Amniotic stem cell (primary cell): ENCODE measurements around the gene MVP.

Experiments used
- DNase-seq: peaks from one replicate; lab custom pipeline; 2025; lab: John Stamatoyannopoulos, UW

Gene MVP

GRCh38 chr16:29804455-29805231 is 15.6 kb upstream of the MVP start:
- DNase-seq, result no peak

- DNase-seq, result peak; percentile 97
Observed at GRCh38 chr16:29805232-29806098, 14.8 kb upstream of the MVP start.

GRCh38 chr16:29806099-29806579 is 14.1 kb upstream of the MVP start, which contains the start of gene MAZ:
TSS of gene MAZ (plus strand) at chr16:29806529. CDS start at chr16:29806702, 173 bp downstream.
- no peak for DNase-seq

DNA sequence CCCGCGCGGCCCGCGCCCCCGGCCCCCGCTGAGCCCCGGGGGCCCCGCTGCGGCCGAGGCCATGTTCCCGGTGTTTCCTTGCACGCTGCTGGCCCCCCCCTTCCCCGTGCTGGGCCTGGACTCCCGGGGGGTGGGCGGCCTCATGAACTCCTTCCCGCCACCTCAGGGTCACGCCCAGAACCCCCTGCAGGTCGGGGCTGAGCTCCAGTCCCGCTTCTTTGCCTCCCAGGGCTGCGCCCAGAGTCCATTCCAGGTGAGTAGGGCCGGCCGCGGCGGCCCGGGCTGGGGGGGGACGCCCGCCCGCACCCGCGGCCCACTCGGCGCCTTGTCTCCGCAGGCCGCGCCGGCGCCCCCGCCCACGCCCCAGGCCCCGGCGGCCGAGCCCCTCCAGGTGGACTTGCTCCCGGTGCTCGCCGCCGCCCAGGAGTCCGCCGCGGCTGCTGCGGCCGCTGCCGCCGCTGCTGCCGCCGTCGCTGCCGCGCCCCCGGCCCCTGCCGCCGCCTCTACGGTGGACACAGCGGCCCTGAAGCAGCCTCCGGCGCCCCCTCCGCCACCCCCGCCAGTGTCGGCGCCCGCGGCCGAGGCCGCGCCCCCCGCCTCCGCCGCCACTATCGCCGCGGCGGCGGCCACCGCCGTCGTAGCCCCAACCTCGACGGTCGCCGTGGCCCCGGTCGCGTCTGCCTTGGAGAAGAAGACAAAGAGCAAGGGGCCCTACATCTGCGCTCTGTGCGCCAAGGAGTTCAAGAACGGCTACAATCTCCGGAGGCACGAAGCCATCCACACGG is 13.4 kb upstream of the MVP start:
- no peak for DNase-seq

DNA sequence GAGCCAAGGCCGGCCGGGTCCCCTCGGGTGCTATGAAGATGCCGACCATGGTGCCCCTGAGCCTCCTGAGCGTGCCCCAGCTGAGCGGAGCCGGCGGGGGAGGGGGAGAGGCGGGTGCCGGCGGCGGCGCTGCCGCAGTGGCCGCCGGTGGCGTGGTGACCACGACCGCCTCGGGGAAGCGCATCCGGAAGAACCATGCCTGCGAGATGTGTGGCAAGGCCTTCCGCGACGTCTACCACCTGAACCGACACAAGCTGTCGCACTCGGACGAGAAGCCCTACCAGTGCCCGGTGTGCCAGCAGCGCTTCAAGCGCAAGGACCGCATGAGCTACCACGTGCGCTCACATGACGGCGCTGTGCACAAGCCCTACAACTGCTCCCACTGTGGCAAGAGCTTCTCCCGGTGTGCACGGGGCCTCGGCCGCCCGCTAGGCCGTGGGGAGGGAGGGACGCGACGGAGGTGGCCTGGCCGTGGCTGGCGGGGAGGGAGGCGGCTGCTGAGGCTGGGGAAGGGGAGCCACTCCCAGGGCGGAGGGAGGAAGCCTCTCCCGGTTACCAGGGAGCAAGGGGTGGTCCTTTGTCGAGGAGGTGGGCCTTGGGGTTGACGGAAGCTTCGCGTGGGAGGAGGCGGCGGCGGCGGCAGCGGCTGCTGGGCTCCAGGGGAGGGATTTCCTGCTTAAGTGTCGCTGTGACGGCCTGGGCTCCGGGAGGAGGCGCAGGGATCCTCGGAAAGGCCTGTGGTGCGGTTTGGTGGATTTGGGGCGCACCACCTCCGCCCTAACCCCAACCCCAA is 12.6 kb upstream of the MVP start:
- DNase-seq, result peak; percentile 88

DNA sequence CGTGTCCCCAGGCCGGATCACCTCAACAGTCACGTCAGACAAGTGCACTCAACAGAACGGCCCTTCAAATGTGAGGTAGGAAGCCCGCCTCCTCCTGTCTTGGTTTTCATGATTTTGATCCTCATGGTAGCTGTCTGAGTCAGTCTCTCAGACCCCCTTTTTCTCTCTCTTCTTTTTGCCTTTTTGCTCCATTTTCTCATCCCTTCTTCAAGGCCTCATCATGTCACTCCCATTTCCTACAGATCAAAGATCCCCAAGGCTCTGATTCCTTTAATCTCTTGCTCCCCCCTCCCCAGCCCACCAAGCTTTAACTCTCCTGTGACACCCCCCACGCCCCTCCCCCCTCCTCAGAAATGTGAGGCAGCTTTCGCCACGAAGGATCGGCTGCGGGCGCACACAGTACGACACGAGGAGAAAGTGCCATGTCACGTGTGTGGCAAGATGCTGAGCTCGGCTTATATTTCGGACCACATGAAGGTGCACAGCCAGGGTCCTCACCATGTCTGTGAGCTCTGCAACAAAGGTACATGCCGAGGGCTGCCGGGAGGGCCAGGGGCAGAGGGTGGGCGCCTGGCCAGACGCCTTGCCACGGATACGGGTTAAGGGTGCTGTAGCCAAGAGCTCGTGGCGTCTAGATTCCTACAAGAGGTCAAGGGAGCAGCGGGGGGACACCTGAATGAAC is 11.9 kb upstream of the MVP start:
- no peak for DNase-seq

DNA sequence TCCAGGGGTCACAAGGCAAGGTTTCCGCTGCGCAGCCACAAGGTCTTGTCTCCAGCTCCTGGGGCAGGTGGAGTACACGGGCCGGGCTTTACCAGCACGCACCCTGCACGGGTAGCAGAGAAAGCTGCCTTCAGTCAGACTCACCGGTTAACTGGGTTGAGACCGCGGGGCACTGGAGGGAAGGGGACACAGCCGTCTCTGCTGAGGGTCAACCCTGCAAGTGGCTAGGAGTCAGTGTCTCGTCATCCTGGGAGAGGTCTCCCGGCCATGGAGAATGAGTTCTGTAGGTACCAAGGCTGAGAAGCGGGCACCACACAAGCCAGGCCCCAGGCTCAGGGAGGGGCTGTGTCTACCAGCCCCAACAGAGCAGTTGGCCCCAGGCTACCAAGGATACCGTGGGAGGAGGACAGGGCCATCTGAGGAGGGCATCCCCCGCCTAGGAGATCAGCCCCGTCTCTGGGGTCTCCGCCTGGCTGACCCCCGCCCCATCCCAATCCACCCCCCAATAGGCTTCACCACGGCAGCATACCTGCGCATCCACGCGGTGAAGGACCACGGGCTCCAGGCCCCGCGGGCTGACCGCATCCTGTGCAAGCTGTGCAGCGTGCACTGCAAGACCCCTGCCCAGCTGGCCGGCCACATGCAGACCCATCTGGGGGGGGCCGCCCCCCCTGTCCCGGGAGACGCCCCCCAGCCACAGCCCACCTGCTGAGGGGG is 11.1 kb upstream of the MVP start:
- DNase-seq, result no peak

GRCh38 chr16:29809850-29810698 is 10.2 kb upstream of the MVP start:
- DNase-seq, result no peak

- no peak for DNase-seq
Observed at GRCh38 chr16:29810699-29811169, 9.5 kb upstream of the MVP start.

DNA sequence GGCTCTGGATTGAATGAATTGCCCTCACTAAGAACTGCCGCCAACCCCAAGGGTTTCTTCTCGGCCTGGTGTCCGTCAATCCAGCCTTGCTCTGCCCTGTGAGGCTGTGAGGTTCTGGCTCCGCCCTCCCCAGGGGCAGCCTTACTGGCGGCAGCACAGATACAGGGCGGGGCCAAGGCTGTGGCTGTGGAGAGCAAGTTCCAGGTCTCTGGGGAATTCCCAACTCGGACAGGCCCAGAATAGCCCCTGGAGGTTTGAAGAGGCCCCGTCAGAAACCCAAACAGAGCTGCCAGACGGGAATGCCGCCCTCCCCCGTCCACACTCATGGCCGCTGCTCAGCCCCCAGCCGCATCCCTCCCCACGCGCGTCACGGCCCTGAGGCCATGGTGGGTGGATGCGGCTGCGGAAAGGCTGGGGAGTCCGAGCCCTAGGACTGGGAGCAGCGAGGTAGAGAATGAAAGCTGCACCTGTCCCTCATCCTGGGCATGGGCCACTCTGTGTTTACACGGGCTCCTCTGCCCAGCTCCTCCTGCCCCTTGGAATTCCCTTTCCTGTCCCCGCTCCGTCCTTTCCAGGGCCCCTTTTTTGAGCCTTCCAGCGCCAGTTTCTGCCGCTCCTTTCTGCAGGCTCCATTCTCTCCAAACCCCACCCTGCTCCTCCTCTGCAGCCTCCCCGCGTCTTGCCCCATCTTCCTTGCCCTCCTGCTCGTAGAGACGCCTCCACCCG is 8.9 kb upstream of the MVP start:
- peak; percentile 97 for DNase-seq

GRCh38 chr16:29811896-29812665 is 8.2 kb upstream of the MVP start, which contains the start of gene PRRT2:
TSS of gene PRRT2 (plus strand) at chr16:29812193. CDS start at chr16:29813055, 862 bp downstream.
- no peak for DNase-seq

DNA sequence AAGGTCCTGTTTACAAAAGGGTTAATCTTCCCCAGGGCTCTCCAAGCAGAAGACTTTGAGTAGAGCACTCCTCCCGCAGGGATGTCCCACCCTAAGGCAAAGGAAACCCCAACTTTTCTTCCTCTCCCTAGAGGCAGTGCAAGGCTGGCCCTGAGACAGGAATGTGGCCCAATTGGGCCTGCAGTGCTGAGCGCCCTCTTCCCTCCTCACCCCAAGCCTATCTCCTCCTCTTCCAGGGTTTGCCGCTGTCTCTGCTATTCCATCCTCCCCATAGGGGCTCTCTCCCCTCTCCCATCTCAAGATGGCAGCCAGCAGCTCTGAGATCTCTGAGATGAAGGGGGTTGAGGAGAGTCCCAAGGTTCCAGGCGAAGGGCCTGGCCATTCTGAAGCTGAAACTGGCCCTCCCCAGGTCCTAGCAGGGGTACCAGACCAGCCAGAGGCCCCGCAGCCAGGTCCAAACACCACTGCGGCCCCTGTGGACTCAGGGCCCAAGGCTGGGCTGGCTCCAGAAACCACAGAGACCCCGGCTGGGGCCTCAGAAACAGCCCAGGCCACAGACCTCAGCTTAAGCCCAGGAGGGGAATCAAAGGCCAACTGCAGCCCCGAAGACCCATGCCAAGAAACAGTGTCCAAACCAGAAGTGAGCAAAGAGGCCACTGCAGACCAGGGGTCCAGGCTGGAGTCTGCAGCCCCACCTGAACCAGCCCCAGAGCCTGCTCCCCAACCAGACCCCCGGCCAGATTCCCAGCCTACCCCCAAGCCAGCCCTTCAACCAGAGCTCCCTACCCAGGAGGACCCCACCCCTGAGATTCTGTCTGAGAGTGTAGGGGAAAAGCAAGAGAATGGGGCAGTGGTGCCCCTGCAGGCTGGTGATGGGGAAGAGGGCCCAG is 7.3 kb upstream of the MVP start:
- no peak for DNase-seq

DNA sequence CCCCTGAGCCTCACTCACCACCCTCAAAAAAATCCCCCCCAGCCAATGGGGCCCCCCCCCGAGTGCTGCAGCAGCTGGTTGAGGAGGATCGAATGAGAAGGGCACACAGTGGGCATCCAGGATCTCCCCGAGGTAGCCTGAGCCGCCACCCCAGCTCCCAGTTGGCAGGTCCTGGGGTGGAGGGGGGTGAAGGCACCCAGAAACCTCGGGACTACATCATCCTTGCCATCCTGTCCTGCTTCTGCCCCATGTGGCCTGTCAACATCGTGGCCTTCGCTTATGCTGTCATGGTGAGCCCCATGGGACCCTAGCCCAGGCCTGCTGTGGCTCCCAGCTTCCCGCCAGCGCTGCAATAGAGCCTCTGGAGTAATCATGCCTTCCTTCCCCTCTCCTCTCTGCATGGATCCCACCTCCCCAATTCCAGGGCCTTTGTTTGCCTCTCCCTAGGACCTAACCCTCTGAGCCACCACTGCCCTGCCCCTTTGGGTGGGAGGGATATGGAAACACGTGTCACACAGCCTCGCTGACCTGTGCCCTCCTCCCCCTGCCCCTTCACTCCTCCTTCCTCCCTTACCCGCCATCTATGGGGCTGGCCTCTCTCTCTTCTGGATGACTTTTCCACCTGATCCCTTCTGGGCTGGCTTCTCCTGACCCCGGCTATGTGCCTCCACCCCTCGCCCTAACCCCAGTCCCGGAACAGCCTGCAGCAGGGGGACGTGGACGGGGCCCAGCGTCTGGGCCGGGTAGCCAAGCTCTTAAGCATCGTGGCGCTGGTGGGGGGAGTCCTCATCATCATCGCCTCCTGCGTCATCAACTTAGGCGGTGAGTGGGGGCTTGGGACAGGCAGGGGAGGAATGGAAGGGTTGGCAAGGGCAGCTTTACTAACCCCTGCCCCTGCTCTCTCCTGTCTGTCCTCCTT is 6.4 kb upstream of the MVP start:
- no peak for DNase-seq

DNA sequence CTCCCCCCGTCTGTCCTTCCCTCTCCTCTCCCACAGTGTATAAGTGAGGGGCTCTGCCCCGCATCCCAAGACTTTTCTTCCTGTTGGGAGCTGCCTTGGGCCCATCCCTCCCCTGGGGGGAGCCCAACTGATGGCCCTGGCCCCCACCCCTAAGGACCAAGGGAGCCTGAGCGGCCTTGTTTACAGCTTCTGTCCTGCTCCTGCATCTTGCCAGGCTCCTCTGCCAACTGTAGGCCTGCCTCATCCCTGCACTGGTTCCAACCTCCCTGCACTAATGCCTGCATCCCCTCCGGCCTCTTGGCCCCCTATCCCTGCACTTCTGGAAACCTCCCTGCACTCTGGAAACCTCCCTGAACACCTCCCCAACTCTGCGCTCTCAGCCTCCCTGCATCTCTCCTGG is 5.7 kb upstream of the MVP start:
- no peak for DNase-seq

- DNase-seq, result no peak
Observed at GRCh38 chr16:29815032-29815721, 5.1 kb upstream of the MVP start.
